Heart left ventricle (tissue), 16 donors: ENCODE data around the gene STARD13. TPM values are rescaled to one million over a fixed set of nuclear protein-coding genes. Genes with fewer than 3 reads are reported as not detected.
A peak's percentile ranks its signal among the peaks of the same experiment; 100 is the strongest.

ENCODE experiments used
- ATAC-seq, 4 donors: fragments of 200-7000 bp; cut with Tn5 transposase; one replicate each; pipeline ENCODE4 v1.9.1; 2020 to 2022; ENCODE audit warnings: moderate library complexity in 4 of 4, mild to moderate bottlenecking in 3 of 4, moderate number of reproducible peaks in 1 of 4
- DNase-seq, 5 donors: peaks; one replicate each; pipeline ENCODE4 v3.0.0-alpha.2; 2020
- H3K27ac ChIP-seq, 12 donors: fragments of 200-600 bp; sonication (generic) in 4 of 12; one replicate each; pipeline versions ENCODE4 v1.5.0 to v1.8.0; 2016 to 2022; ENCODE audit warnings: mild to moderate bottlenecking in 2 of 12
- H3K27me3 ChIP-seq, 9 donors: fragments of 200-600 bp; sonication (generic) in 2 of 9; one replicate each; pipeline versions ENCODE4 v1.5.1 to v1.8.0; 2016 to 2022; ENCODE audit warnings: mild to moderate bottlenecking in 3 of 9
- H3K36me3 ChIP-seq, 9 donors: fragments of 200-600 bp; sonication (generic) in 2 of 9; one replicate each; pipeline versions ENCODE4 v1.5.0 to v1.8.0; 2018 to 2022; ENCODE audit warnings: mild to moderate bottlenecking in 2 of 9
- H3K4me1 ChIP-seq, 12 donors: fragments of 200-600 bp; sonication (generic) in 4 of 12; one replicate each; pipeline versions ENCODE4 v1.5.0 to v1.8.0; 2016 to 2022; ENCODE audit warnings: mild to moderate bottlenecking in 3 of 12
- H3K4me3 ChIP-seq, 12 donors: fragments of 200-600 bp; sonication (generic) in 4 of 12; one replicate each; pipeline versions ENCODE4 v1.5.0 to v1.8.0; 2017 to 2022; ENCODE audit warnings: mild to moderate bottlenecking in 9 of 12, moderate library complexity in 4 of 12
- H3K9me3 ChIP-seq, 12 donors: fragments of 200-600 bp; sonication (generic) in 4 of 12; one replicate each; pipeline versions ENCODE4 v1.5.0 to v1.8.0; 2016 to 2022; ENCODE audit warnings: mild to moderate bottlenecking in 1 of 12
- POLR2A ChIP-seq, 2 donors: fragments of 450-650 bp; IDR thresholded peaks; one replicate each; pipeline ENCODE4 v1.6.1; 2017; ENCODE audit warnings: antibody characterized with exemption in 2 of 2, mild to moderate bottlenecking in 2 of 2, moderate library complexity in 2 of 2
- WGBS, 4 donors: extraction: QIAGEN DNeasy Blood & Tissue Kit in 2 of 4; methylation state at CpG; one replicate each; pipeline versions ENCODE4 v1.1.5 to v1.1.7; 2013 to 2018; 5-methylcytosine and 5-hydroxymethylcytosine counted together
- intact Hi-C, 10 donors: fragments of 100-400 bp; cut with DNase I; formaldehyde crosslinking; loops; one replicate each; pipeline versions ENCODE4 v1.11.1 to v1.14.2; 2022
- polyA plus RNA-seq, 2 donors: library from polyadenylated mRNA; stranded (reverse); fragments of 200-250 nt; gene quantifications; one replicate each; pipeline ENCODE4 v1.2.3, GENCODE V29; 2013
- total RNA-seq, 9 donors: library from RNA; depleted of rRNA in 2 of 9; stranded (reverse); fragments of >200 nt in 2 of 9; fragmentation: NEBNext Ultra II Directional in 3 of 9; extraction: Animal tissue kit (Norgen Biotek cat#: 25700) in 3 of 9; gene quantifications; one replicate each; pipeline versions ENCODE4 v1.1.0 to v1.2.4, GENCODE V29; 2016 to 2023
- TF ChIP-seq, protein P1 (sequence below), 12 donors: fragments of 200-600 bp; sonication (generic) in 4 of 12; IDR thresholded peaks; one replicate each; pipeline versions ENCODE4 v1.5.0 to v1.8.0; 2018 to 2022; ENCODE audit warnings: antibody characterized with exemption in 12 of 12, mild to moderate bottlenecking in 5 of 12
- donor health status: ischemic (EF 13 %, LVEDD 7.1; RV severe dilation, severe dysfunction).
- donor health status: healthy with polysubstance abuse.
- donor health status: DM: no; HTN: yes; CAD: no.
- donor health status: DM: no; HTN: no; CAD: no.
- donor health status: ischemic (EF 25% LVEDD 6.9; RV normal size, moderate dysfunction).
- donor health status: ischemic (EF 25% LVEDD 5.7; RV mildly dilated, moderate dysfunction).
- donor health status: healthy.
- donor health status: DM: yes; HTN: yes; CAD: no.
- donor health status: ischemic (EF 35%, LVEDD 5.7; RV mildly dilated, moderate dysfunction).
- donor health status: nonischemic (EF 11% LVEDD 7.7; RV severe dilation, severe dysfunction).
- donor health status: DM: yes; HTN: yes; CAD: no.
- donor health status: PGD.
- donor health status: ischemic (EF 29% LVEDD 5.4; RV normal size, mild dysfunction).
- donor health status: nonischemic (EF 23%, LVEDD 6.1; RV moderate dilation, normal function).

STARD13 gene
- total and polyA plus RNA-seq, 11 donors, result 9.3 to 39.2 (median 28.3) TPM

DNA sequence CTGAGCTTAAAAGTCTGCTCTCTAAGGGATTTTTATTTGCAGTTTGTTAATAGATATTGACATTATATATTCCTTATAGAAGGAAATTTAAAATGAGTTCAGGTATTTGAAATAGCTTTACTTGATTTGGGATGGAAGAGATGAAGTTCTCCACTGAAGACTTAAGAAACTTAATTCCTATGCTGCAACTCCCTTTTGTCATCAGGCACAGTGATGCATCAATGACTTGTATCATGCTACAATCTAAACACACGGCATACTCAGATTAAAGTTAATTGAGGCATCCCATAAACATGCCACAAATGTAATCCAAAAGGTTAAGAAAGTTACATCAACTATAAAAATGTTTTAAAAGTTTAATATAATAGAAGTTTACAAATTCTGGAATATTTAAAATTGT is 109.0 kb downstream of the STARD13 start:
- Histone ChIP-seq H3K9me3 (no peaks in the 10 kb centered on the region), H3K4me3 (no peak overlapping the region), H3K27ac (peak overlapping the region in 1 of 12 donors; percentile 39), H3K36me3 (peaks cover 0 to 11% (median 0%) of the 10 kb centered on the region in 9 donors), H3K4me1 (peaks cover 0 to 75% (median 28%) of the 10 kb centered on the region in 12 donors), H3K27me3 (no peaks in the 10 kb centered on the region)
- intact Hi-C loops, result loop anchor here in 2 of 10 donors (10.0 kb wide), 1 partner anchor 52 kb away; no protein-coding TSS in a partner anchor
- ATAC-seq, result no peak
- no peak for DNase-seq
- TF ChIP-seq, protein P1, sequence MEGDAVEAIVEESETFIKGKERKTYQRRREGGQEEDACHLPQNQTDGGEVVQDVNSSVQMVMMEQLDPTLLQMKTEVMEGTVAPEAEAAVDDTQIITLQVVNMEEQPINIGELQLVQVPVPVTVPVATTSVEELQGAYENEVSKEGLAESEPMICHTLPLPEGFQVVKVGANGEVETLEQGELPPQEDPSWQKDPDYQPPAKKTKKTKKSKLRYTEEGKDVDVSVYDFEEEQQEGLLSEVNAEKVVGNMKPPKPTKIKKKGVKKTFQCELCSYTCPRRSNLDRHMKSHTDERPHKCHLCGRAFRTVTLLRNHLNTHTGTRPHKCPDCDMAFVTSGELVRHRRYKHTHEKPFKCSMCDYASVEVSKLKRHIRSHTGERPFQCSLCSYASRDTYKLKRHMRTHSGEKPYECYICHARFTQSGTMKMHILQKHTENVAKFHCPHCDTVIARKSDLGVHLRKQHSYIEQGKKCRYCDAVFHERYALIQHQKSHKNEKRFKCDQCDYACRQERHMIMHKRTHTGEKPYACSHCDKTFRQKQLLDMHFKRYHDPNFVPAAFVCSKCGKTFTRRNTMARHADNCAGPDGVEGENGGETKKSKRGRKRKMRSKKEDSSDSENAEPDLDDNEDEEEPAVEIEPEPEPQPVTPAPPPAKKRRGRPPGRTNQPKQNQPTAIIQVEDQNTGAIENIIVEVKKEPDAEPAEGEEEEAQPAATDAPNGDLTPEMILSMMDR (IDR thresholded peaks at IDR 0.05), result no peak
- TF ChIP-seq POLR2A (IDR thresholded peaks at IDR 0.05), result no peak
- 70 to 85% (median 76%) methylated on average over 1 of the region's 1 CpG for WGBS, 4 donors

DNA sequence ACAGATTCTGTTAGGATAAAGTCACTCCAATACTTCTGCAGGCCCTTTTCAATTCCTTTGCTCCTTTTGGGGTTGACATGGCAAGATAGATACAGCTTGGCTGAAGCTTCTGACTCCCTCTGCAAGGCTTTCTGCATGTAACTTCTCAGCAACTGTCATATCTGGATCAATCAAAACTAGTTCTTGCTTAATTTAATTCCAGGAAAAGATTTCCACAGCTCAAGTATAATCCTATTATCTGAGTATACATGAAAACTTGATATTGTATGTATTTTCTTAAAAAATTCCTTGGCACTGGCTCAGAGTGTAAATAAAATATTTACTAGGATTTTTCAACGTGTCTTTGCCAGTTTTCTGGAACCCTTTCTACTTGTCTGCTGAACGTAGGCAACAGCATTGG is 109.6 kb downstream of the STARD13 start:
- no peaks in the 10 kb centered on the region for H3K27me3 ChIP-seq
- peaks cover 0 to 75% (median 27%) of the 10 kb centered on the region in 12 donors for H3K4me1 ChIP-seq
- 54 to 67% (median 62%) methylated on average over 2 of the region's 2 CpGs for WGBS, 4 donors
- DNase-seq (no peak), ATAC-seq (no peak)
- H3K27ac ChIP-seq, result peak overlapping the region in 4 of 12 donors; percentile 12 to 53 (median 35)
- TF ChIP-seq POLR2A (IDR thresholded peaks at IDR 0.05), result no peak
- TF ChIP-seq, protein P1 (IDR thresholded peaks at IDR 0.05), result no peak
- no peak overlapping the region for H3K4me3 ChIP-seq
- H3K36me3 ChIP-seq, result peaks cover 0 to 11% (median 0%) of the 10 kb centered on the region in 9 donors
- H3K9me3 ChIP-seq, result no peaks in the 10 kb centered on the region
- intact Hi-C loops, result loop anchor here in 2 of 10 donors (10.0 kb wide), 1 partner anchor 51 kb away; no protein-coding TSS in a partner anchor

DNA sequence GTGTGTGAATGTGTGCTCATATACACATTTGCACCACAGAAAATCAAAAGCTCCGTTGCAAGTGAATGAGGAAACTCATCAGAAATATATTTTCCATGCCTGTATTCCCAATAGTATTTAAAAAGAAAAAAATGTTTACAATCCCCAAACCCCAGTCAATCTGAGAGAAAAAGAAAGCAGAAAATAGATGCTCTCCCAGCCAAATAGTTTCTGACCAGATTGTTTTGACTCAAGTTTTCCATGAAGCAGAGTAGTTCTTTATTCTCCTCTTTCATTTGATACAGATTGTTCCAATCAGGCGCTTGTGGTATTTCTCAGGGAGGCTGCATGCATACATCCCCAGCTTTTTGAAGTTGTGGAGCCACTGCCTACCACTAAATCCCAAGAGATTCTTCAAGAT is 110.6 kb downstream of the STARD13 start:
- ATAC-seq, result peak in 1 of 4 donors; percentile 30
- H3K4me1 ChIP-seq, result peaks cover 0 to 71% (median 24%) of the 10 kb centered on the region in 12 donors

DNA sequence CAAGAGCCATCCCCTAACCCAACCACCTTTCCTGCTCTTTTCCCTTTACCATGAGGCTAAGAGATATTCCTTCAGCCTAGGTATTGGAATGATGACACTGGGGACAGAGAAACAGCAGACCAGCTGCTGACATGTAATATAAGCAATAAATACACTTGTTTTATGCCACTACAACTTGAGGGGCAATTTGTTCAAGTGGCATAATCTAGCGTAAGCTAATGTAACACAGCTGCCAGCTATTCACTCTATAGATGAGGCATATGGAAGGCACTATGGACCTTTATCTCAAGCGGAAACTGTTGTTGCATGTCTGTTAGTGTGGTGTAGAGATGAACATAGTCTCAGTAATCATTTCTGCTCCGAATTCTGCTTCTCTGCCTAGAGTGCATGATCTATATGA is 111.1 kb downstream of the STARD13 start:
- WGBS, 4 donors, result 79 to 86% (median 83%) methylated on average over 3 of the region's 3 CpGs
- ATAC-seq (no peak), DNase-seq (no peak)
- no peaks in the 10 kb centered on the region for H3K9me3 ChIP-seq
- peak overlapping the region in 2 of 12 donors; percentile 5 to 15 for H3K27ac ChIP-seq
- H3K4me3 ChIP-seq, result no peak overlapping the region
- TF ChIP-seq POLR2A (IDR thresholded peaks at IDR 0.05), result no peak
- TF ChIP-seq, protein P1 (IDR thresholded peaks at IDR 0.05), result no peak
- peaks cover 0 to 11% (median 0%) of the 10 kb centered on the region in 9 donors for H3K36me3 ChIP-seq
- intact Hi-C loops, result loop anchor here in 2 of 10 donors (10.0 kb wide), 1 partner anchor 50 kb away; no protein-coding TSS in a partner anchor
- H3K4me1 ChIP-seq, result peaks cover 0 to 73% (median 20%) of the 10 kb centered on the region in 12 donors
- H3K27me3 ChIP-seq, result no peaks in the 10 kb centered on the region

More for the DNA sequence above, 110.6 kb downstream of the STARD13 start:
- no peaks in the 10 kb centered on the region for H3K9me3 ChIP-seq
- DNase-seq, result no peak
- TF ChIP-seq POLR2A (IDR thresholded peaks at IDR 0.05), result no peak
- TF ChIP-seq, protein P1 (IDR thresholded peaks at IDR 0.05), result no peak
- intact Hi-C loops, result loop anchor here in 2 of 10 donors (10.0 kb wide), 1 partner anchor 50 kb away; no protein-coding TSS in a partner anchor
- 59 to 84% (median 74%) methylated on average over 2 of the region's 2 CpGs for WGBS, 4 donors
- peak overlapping the region in 8 of 12 donors; percentile 8 to 53 (median 18) for H3K27ac ChIP-seq
- no peaks in the 10 kb centered on the region for H3K27me3 ChIP-seq
- no peak overlapping the region for H3K4me3 ChIP-seq
- H3K36me3 ChIP-seq, result peaks cover 0 to 11% (median 0%) of the 10 kb centered on the region in 9 donors
